Uterus (tissue), 4 donors: ENCODE measurements around the gene ITIH4. TPM values are rescaled to one million over a fixed set of nuclear protein-coding genes. Genes with fewer than 3 reads are reported as not detected.

ENCODE experiments used
- DNase-seq, 2 donors: peaks; one replicate each; pipeline ENCODE4 v3.0.0-alpha.2; 2019 to 2020
- H3K27ac ChIP-seq, 2 donors: fragments of 200-600 bp; sonication (generic); 1 replicate in 1 of 2; 2 replicates in 1 of 2; pipeline ENCODE4 v1.5.1; 2016 to 2018
- H3K27me3 ChIP-seq, 2 donors: fragments of 200-600 bp; sonication (generic); one replicate each; pipeline ENCODE4 v1.5.1; 2018 to 2019; ENCODE audit warnings: control low read depth in 1 of 2
- H3K36me3 ChIP-seq, 2 donors: fragments of 200-600 bp; sonication (generic); one replicate each; pipeline ENCODE4 v1.5.1; 2019; ENCODE audit warnings: control low read depth in 1 of 2
- H3K4me1 ChIP-seq, 2 donors: fragments of 200-600 bp; sonication (generic); one replicate each; pipeline ENCODE4 v1.5.1; 2018 to 2019; ENCODE audit warnings: control low read depth in 1 of 2
- H3K4me3 ChIP-seq, 2 donors: fragments of 200-600 bp; sonication (generic); 1 replicate in 1 of 2; 2 replicates in 1 of 2; pipeline ENCODE4 v1.5.1; 2018 to 2019; ENCODE audit warnings: mild to moderate bottlenecking in 1 of 2
- H3K9me3 ChIP-seq, 2 donors: fragments of 200-600 bp; sonication (generic); one replicate each; pipeline ENCODE4 v1.5.1; 2019; ENCODE audit warnings: control low read depth in 1 of 2
- POLR2A ChIP-seq, 2 donors: fragments of 450-650 bp; IDR thresholded peaks; one replicate each; pipeline ENCODE4 v1.6.1; 2016; ENCODE audit warnings: antibody characterized with exemption in 2 of 2, mild to moderate bottlenecking in 1 of 2, moderate library complexity in 1 of 2
- intact Hi-C: fragments of 100-400 bp; cut with DNase I; formaldehyde crosslinking; loops from one replicate; pipeline ENCODE4 v1.15.1; 2023; ENCODE audit warnings: low total_unique reads
- total RNA-seq, 4 donors: library from RNA; depleted of rRNA in 3 of 4; stranded (reverse); fragments of >200 nt in 3 of 4; gene quantifications; one replicate each; pipeline versions ENCODE4 v1.1.0 to v1.2.4, GENCODE V29; 2014 to 2023
- TF ChIP-seq, protein P1 (sequence below), 4 experiments: fragments of 200-600 bp in 2 of 4; fragments of 450-650 bp in 2 of 4; sonication (generic) in 2 of 4; IDR thresholded peaks; one replicate each; pipeline ENCODE4 v1.5.1; 2016 to 2019; ENCODE audit warnings: antibody characterized with exemption in 4 of 4, mild to moderate bottlenecking in 2 of 4, moderate library complexity in 1 of 4
- donor health status: DM: yes; HTN: yes; CAD: no.

Gene ITIH4
- total RNA-seq, 4 donors from 2014 or later: 0.26 to 8.7 (median 6.9) TPM

- intact Hi-C loops: no loop called here
- no peaks in the 10 kb centered on the region for H3K4me1 ChIP-seq
- no peak overlapping the region for H3K4me3 ChIP-seq
- no peak for DNase-seq
- H3K27me3 ChIP-seq: no peaks in the 10 kb centered on the region
- H3K27ac ChIP-seq: peak overlapping the region in 1 of 2 donors; percentile 29
- TF ChIP-seq, protein P1, sequence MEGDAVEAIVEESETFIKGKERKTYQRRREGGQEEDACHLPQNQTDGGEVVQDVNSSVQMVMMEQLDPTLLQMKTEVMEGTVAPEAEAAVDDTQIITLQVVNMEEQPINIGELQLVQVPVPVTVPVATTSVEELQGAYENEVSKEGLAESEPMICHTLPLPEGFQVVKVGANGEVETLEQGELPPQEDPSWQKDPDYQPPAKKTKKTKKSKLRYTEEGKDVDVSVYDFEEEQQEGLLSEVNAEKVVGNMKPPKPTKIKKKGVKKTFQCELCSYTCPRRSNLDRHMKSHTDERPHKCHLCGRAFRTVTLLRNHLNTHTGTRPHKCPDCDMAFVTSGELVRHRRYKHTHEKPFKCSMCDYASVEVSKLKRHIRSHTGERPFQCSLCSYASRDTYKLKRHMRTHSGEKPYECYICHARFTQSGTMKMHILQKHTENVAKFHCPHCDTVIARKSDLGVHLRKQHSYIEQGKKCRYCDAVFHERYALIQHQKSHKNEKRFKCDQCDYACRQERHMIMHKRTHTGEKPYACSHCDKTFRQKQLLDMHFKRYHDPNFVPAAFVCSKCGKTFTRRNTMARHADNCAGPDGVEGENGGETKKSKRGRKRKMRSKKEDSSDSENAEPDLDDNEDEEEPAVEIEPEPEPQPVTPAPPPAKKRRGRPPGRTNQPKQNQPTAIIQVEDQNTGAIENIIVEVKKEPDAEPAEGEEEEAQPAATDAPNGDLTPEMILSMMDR (IDR thresholded peaks at IDR 0.05): no peak
- TF ChIP-seq POLR2A (IDR thresholded peaks at IDR 0.05): no peak
- no peaks in the 10 kb centered on the region for H3K36me3 ChIP-seq
- H3K9me3 ChIP-seq: no peaks in the 10 kb centered on the region
Observed at GRCh38 chr3:52835766-52836470, 5.4 kb upstream of the ITIH4 start.

DNA sequence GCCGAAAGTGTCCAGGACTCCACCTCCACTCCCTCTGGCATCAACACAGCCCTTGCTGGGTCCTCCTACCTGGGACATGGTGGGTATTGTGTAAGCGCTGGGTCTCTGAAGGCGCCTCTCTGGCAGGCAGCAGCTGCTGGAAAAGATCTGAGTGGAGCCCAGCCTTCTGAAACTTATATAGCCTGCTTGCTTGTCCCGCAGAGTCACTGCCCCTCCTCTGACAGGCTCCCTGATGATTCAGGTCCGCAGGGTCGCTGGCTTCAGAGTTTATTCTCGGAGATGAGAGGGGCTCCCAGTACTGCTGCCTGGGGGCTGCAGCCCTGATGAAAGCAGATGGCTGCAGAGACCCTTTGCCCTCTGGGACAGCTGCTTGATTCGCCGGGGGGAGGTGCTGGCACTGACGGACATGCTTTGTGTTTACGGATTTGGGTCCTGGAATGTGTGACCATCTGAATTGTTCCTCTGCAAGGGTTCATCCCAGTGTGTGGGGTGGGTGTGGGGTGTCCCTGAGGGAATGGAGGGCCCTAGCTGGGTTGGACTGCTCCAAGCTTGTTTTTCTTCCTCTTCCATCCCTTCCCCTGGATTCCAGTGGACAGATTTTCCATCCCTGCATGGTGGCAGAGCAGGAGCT, 4.5 kb upstream of the ITIH4 start, which contains the start of gene MUSTN1:
Gene MUSTN1 (minus strand): TSS at position 149 of the 631 bp plus-strand sequence. CDS start 71 bp downstream, at position 78.
- TF ChIP-seq, protein P1 (IDR thresholded peaks at IDR 0.05): no peak
- Histone ChIP-seq H3K9me3 (no peaks in the 10 kb centered on the region), H3K36me3 (no peaks in the 10 kb centered on the region), H3K27ac (peak within 1 kb of the TSS; percentile 29 to 33), H3K4me1 (no peaks in the 10 kb centered on the region), H3K27me3 (no peaks in the 10 kb centered on the region), H3K4me3 (peak within 1 kb of the TSS in 1 of 2 donors; percentile 6)
- intact Hi-C loops: no loop called here
- DNase-seq: peak; percentile 31 to 34

DNA sequence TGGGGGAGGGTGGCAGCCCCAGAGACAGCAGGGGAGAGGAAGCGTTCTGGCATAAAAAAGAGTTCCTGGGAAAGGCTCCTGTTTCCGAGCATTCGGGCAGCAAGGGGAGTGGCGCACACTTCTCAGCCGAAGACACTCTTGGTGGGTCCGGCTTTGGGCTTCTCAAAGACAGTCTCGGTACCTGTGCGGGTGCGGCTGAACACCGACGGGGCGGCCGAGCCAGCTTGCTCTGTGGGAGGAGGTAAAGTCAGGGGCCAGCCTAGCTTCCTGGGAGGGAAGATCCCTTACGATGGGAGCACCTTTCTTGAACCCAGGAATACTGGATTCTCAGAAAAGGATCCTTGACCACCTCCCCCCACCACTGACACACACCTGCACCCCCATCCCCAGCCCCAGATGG, 2.7 kb upstream of the ITIH4 start:
- Histone ChIP-seq H3K27me3 (no peaks in the 10 kb centered on the region), H3K4me3 (no peak overlapping the region), H3K36me3 (no peaks in the 10 kb centered on the region), H3K9me3 (no peaks in the 10 kb centered on the region), H3K27ac (no peak overlapping the region), H3K4me1 (no peaks in the 10 kb centered on the region)
- intact Hi-C loops: no loop called here
- DNase-seq: no peak
- TF ChIP-seq, protein P1 (IDR thresholded peaks at IDR 0.05): no peak
- TF ChIP-seq POLR2A (IDR thresholded peaks at IDR 0.05): no peak

DNA sequence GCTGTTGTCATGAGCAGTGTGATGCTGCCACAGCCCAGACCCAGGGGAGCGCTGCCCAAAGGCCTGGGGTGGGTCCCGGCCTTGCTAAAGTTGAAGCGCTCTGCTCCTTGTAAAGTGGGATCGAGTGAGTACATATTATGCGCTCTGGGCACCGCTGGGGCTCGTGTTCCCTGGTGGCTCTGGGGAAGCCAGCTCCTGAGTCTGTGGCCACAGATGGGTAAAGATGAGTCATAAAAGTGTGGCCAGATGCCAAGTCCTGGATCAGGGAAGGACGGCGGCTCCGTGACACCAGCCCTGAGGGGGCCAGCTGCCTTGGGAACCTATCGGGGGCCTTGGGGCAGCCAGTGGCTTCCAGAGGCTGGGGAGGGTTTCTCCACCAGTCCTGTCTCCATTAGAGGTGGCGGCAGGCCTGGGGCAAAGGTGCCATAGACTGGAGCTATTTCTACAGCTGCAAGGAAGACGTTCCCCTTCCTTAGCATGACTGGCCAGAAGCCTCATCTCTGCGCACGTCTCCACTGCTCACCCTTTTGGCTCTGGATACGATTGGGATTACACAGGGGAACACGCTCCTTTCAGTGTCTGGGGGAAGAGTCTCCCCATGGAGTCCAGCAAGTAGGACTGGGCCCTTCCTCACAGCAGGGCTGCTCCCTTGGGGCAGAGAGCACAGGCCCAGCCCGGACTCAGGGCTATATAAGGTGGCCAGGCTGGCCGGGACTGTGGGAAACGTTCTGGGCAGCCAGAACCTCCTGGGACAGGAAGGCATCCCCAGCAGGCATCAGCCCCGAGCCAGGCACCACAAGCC, 1.2 kb upstream of the ITIH4 start:
- Histone ChIP-seq H3K36me3 (no peaks in the 10 kb centered on the region), H3K9me3 (no peaks in the 10 kb centered on the region), H3K27me3 (no peaks in the 10 kb centered on the region), H3K27ac (peak overlapping the region; percentile 18 to 55), H3K4me1 (no peaks in the 10 kb centered on the region), H3K4me3 (no peak overlapping the region)
- intact Hi-C loops: no loop called here
- peak; percentile 55 to 67 for DNase-seq
- TF ChIP-seq, protein P1 (IDR thresholded peaks at IDR 0.05): no peak
- no peak for TF ChIP-seq POLR2A (IDR thresholded peaks at IDR 0.05)
